SK-N-MC (cell line): ENCODE measurements around the gene STAT4.

ENCODE experiments used
- EZH2 ChIP-seq: fragments of 200-600 bp; sonication (generic); IDR thresholded peaks from one replicate; pipeline ENCODE4 v1.6.1; 2017; ENCODE audit warnings: antibody characterized with exemption
- FOXP2 ChIP-seq: optimal IDR thresholded peaks from 2 replicates; pipeline ENCODE3; 2011; ENCODE audit warnings: mild to moderate bottlenecking, moderate library complexity; ENCODE audit not compliant: insufficient read depth; ENCODE audit errors: extremely low read length, control extremely low read depth
- POLR2AphosphoS5 ChIP-seq: IDR thresholded peaks from 2 replicates; pipeline ENCODE4 v1.6.1; 2012; ENCODE audit warnings: mild to moderate bottlenecking, low read depth, low read length, borderline replicate concordance

DNA sequence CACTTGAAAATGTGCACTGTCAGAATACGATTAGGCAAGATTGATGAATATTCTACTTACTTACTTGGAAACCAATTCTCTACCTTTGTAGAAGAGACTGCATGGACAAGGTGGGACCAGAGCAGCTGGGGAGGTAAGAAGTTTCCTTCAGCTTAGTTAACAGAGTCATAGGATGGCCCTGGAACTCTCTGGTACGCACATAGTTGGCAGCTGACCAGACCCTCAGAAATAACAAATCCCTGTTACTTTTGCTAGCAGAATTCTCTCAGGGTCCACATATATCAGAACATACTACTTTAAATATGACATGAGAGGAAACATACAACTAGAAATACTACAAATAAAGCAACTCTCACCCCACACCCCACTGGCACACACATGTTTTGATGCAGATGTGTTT is 112.1 kb downstream of the STAT4 start:
- TF ChIP-seq EZH2, result no peak
- no peak for TF ChIP-seq POLR2AphosphoS5
- no peak for TF ChIP-seq FOXP2
